DOHH2 (cell line): Measurements from ENCODE around the gene ZDHHC15.

Experiments used
- CTCF ChIP-seq: fragments of 200-600 bp; sonication (generic); IDR thresholded peaks from one replicate; pipeline ENCODE4 v1.5.1; 2014; ENCODE audit warnings: antibody characterized with exemption, mild to moderate bottlenecking, low read depth, low read length; ENCODE audit not compliant: poor library complexity, severe bottlenecking
- EZH2phosphoT487 ChIP-seq: fragments of 200-600 bp; sonication (generic); IDR thresholded peaks from 2 replicates; pipeline ENCODE4 v1.6.1; 2017; ENCODE audit warnings: borderline replicate concordance, mild to moderate bottlenecking, antibody characterized with exemption, low read length, moderate library complexity, mixed read lengths

- TF ChIP-seq CTCF (no peak), EZH2phosphoT487 (no peak)
Observed at GRCh38 chrX:75546724-75547511, 24.1 kb upstream of the ZDHHC15 start.
